IPS-18a (cell line): ENCODE data around the gene MLN.
"Not testable (repeated sequence)": the region's sequence is repeated elsewhere in the genome, so short reads cannot be mapped to it uniquely, and the experiment has no call there.

Experiments used
- H3K27ac ChIP-seq: one replicate; pipeline ENCODE4 v1.5.1; 2013; ENCODE audit warnings: low read length
- H3K27me3 ChIP-seq: one replicate; pipeline ENCODE4 v1.6.1; 2013; ENCODE audit warnings: mild to moderate bottlenecking, low read length; ENCODE audit not compliant: control insufficient read depth, insufficient read depth
- H3K36me3 ChIP-seq: one replicate; pipeline ENCODE4 v1.6.1; 2013; ENCODE audit warnings: low read depth, low read length; ENCODE audit not compliant: control insufficient read depth
- H3K4me1 ChIP-seq: one replicate; pipeline ENCODE4 v1.6.1; 2013; ENCODE audit warnings: low read depth, low read length; ENCODE audit not compliant: control insufficient read depth
- H3K4me3 ChIP-seq: one replicate; pipeline ENCODE4 v1.5.1; 2013; ENCODE audit warnings: low read length
- H3K9ac ChIP-seq: one replicate; pipeline ENCODE4 v1.6.1; 2013; ENCODE audit warnings: mild to moderate bottlenecking, low read length, moderate library complexity
- H3K9me3 ChIP-seq: one replicate; pipeline ENCODE4 v1.6.1; 2013; ENCODE audit warnings: low read depth, low read length; ENCODE audit not compliant: control insufficient read depth

The MLN gene

DNA sequence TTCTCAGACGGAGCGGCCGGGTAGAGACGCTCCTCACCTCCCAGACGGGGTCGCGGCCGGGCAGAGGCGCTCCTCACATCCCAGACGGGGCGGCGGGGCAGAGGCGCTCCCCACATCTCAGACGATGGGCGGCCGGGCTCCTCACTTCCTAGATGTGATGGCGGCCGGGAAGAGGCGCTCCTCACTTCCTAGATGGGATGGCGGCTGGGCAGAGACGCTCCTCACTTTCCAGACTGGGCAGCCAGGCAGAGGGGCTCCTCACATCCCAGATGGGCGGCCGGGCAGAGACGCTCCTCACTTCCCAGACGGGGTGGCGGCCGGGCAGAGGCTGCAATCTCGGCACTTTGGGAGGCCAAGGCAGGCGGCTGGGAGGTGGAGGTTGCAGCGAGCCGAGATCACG lies 29.0 kb upstream of the MLN start:
- H3K4me3 ChIP-seq, result not testable (repeated sequence)
- peaks cover 20% of the 10 kb centered on the region for H3K4me1 ChIP-seq

DNA sequence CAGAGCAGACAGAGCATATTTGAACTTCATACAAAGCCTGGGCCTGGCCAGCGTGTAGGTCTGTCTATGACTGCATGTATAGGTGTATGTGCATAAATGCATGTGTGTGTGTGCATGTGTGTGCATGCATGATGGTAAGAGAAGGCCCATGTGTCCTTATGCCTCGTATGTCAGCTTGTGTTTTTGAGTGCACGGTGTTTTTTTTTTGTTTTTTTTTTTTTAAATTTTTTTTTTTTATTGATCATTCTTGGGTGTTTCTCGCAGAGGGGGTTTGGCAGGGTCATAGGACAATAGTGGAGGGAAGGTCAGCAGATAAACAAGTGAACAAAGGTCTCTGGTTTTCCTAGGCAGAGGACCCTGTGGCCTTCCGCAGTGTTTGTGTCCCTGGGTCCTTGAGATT lies 27.9 kb upstream of the MLN start:
- peaks cover 20% of the 10 kb centered on the region for H3K4me1 ChIP-seq
- H3K36me3 ChIP-seq, H3K9ac ChIP-seq, H3K4me3 ChIP-seq, H3K27ac ChIP-seq, H3K9me3 ChIP-seq: not testable (repeated sequence)
- peaks cover 13% of the 10 kb centered on the region for H3K27me3 ChIP-seq

More for the DNA sequence above, 29.0 kb upstream of the MLN start:
- not testable (repeated sequence) for H3K9me3 ChIP-seq, H3K9ac ChIP-seq, H3K27ac ChIP-seq, H3K36me3 ChIP-seq, H3K27me3 ChIP-seq

DNA sequence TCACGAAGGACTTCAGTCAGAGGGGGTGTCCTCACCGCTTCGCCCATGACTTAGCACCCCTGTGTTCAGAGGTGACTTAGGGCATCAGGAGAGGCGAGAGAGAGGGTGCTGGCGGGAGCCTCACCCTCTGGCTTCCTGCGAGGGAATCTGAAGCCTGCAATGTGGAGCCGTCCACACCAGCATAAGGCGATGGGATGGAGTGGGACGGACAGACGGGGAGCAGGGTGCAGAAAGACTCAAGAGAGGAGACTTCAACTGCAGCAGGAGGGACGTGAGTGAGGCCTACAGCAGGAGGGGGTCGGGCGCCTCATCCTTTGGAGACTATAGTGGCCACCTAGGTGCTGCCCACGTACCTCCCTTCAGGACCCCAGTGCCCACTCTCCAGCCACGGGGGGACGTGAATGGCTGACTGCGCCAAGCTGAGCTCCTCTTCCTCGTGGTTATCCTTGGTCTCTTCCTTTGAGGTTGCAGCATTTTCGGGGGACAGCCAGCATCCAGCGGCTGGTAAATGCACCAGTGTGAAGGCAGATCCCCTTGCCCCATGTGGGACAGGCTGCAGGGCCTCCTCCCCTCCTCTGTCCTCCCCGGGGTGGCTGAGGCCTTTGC lies 26.9 kb upstream of the MLN start:
- H3K36me3 ChIP-seq, result no peaks in the 10 kb centered on the region
- H3K27ac ChIP-seq, result no peak overlapping the region
- no peaks in the 10 kb centered on the region for H3K9me3 ChIP-seq
- no peak overlapping the region for H3K4me3 ChIP-seq
- H3K9ac ChIP-seq, result no peak overlapping the region
- H3K27me3 ChIP-seq, result peaks cover 13% of the 10 kb centered on the region
- peaks cover 20% of the 10 kb centered on the region for H3K4me1 ChIP-seq

DNA sequence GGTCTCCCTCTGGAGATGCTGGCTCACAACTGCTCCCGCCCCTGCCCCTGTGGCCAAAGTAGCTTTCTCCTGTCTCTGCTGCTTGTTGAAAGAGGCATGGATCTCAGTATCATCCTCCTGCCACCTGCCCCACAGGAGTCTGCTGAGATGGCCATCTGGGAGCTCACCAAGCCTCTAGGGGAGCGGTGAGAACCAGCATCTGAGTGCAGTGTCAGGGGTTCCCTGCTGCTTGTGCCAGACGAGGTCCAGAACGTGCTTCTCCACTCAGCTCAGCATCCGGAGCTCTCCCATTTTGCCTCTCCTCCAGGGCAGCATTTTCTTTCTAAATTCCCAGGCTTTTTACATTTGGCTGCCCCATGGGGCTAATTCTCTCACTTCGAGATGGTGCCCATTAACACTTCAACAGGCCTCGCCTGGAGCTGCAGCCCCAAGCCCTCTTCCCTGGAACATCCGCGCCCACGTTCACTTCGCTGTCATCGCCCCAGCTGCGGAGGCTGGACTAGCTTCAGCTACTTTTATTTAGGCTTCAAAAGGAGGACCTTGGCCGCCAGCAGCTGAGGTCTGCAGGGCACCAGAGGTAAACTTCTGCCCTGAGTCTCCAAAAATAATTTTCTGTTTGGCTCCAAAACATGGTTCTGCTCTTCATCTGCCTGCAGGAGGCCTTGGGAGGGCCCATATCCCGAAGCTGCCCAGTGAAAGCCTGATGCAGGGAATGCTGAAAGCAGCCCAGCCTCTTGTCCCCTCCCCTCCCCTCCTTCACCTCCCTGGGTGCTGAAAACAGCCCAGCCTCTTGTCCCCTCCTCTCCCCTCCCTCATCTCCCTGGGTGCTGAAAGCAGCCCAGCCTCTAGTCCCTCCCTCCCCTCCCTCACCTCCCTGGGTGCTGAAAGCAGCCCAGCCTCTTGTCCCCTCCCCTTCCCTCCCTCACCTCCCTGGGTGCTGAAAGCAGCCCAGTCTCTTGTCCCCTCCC lies 25.2 kb upstream of the MLN start:
- Histone ChIP-seq H3K9ac (no peak overlapping the region), H3K27me3 (peaks cover 13% of the 10 kb centered on the region), H3K4me3 (no peak overlapping the region), H3K36me3 (no peaks in the 10 kb centered on the region), H3K9me3 (no peaks in the 10 kb centered on the region), H3K4me1 (peaks cover 20% of the 10 kb centered on the region), H3K27ac (no peak overlapping the region)

DNA sequence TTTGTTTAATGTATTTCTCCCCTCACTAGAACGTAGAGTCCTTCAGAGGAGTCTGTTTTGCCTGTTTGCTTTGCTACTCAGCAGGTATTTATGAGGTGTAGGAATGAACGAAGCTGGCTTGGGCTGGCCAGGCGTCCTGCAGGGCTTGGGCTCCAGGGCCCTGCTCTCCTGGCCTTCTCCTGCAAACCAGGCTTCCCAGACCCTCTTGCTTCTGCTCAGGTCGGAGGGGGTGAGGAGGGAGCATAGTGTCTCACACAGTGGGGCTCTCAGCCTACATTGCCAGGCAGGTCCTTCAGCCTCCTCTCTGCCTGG lies 24.6 kb upstream of the MLN start:
- H3K9ac ChIP-seq, result no peak overlapping the region
- H3K4me3 ChIP-seq, result no peak overlapping the region
- H3K4me1 ChIP-seq, result peaks cover 20% of the 10 kb centered on the region
- H3K27ac ChIP-seq, result no peak overlapping the region
- H3K27me3 ChIP-seq, result peaks cover 13% of the 10 kb centered on the region
- no peaks in the 10 kb centered on the region for H3K9me3 ChIP-seq
- H3K36me3 ChIP-seq, result no peaks in the 10 kb centered on the region

DNA sequence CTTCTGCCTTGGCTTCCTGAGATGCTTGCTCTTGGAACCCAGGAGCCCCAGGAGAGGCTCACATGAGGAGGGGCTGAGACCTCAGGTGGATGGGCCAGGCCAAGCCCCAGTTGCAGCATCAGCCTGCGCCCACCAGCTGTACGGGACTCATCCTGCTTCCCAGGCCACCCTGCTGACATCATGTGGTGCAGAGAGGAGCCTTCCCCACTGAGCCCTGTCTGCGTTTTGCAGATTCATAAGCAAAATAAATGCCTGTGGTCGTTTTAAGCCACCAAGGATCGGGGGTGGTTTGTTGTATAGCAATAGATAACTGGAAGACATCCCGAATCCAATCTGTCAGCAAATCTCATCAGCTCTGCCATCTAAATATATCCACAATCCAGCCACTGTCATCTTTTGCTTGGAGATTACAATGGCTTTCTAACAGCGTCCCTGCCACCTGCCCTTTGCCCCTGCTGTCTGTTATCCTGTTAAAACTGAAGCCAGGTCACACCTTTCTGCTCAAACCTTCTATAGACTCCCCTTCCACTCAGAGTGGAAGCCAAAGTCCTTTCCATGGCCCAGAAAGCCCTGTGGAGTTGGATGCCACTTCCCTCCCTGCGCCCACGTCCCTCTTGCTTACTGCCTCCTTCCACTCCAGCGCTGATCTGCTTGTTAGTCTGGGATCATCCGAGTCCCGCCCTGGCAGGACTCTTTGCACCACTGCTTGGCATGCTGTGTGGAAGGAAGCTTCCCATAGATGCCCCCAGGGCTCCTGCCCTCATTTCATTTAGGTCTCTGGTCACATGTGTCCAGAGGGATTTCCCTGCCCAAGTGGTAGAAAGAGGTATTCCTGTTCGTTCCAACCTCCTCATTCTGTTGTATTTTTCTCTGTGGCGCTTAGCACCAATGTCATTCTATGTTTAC lies 24.0 kb upstream of the MLN start:
- Histone ChIP-seq H3K4me3 (no peak overlapping the region), H3K9me3 (no peaks in the 10 kb centered on the region), H3K4me1 (peaks cover 22% of the 10 kb centered on the region), H3K27ac (no peak overlapping the region), H3K27me3 (peaks cover 13% of the 10 kb centered on the region), H3K36me3 (no peaks in the 10 kb centered on the region), H3K9ac (no peak overlapping the region)

DNA sequence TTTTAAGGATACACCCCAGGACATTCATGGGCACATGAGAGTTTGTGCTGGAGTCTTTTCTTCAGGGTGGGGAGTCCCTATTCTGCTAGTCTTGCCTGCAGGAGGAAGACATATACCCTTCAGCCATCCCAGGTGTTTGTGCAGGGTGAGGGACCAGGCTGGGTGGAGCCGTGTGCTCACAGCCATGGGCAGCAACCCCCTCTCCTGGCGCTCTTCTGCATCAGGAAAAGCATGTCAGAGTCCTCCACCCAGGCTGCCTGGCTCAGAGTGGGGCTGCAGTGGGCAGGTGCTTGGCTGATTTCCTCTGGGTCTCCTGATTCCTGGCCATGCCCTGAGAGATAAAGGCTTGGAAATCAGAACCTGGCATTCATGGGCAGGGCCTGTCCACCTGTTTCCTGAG lies 22.7 kb upstream of the MLN start:
- H3K9me3 ChIP-seq, result no peaks in the 10 kb centered on the region
- H3K4me3 ChIP-seq, result no peak overlapping the region
- peaks cover 24% of the 10 kb centered on the region for H3K4me1 ChIP-seq
- H3K9ac ChIP-seq, result no peak overlapping the region
- H3K27me3 ChIP-seq, result peaks cover 13% of the 10 kb centered on the region
- H3K27ac ChIP-seq, result no peak overlapping the region
- no peaks in the 10 kb centered on the region for H3K36me3 ChIP-seq

DNA sequence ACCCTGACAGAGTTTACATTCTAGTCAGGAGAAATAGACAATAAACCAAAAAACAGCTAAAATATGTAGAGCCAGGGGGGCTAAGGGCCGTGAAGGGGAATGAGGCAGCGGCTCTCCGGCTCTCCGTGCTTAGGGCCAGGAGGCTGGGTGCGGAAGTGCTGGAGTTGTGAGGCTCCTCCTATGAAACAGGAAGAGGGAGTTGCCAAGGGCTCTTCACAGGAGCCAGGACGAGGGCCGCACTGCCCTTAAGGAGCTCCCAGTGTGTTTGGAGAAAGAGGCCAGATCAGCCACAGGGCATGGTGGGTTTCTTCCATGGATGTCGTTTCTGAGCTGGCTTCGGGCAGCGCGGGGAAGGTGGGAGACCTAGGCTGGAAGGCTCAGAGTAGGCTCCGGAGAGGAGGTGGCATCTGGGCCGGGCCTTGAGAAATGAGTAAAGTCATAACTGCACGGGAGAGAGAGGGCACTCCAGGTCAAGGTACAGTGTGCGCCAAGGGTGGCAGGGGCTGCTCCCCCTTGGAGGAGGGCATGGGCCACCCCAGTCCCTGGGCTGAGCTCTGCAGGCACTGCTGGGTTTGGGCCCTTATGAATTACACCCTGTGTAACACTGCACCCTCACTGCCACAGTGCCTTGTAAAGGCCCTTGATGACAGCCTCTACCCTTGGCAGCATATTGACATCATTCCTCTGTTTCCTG lies 20.8 kb upstream of the MLN start:
- no peak overlapping the region for H3K4me3 ChIP-seq
- H3K27me3 ChIP-seq, result peaks cover 13% of the 10 kb centered on the region
- H3K27ac ChIP-seq, result no peak overlapping the region
- no peaks in the 10 kb centered on the region for H3K9me3 ChIP-seq
- no peak overlapping the region for H3K9ac ChIP-seq
- peaks cover 17% of the 10 kb centered on the region for H3K4me1 ChIP-seq
- H3K36me3 ChIP-seq, result no peaks in the 10 kb centered on the region

DNA sequence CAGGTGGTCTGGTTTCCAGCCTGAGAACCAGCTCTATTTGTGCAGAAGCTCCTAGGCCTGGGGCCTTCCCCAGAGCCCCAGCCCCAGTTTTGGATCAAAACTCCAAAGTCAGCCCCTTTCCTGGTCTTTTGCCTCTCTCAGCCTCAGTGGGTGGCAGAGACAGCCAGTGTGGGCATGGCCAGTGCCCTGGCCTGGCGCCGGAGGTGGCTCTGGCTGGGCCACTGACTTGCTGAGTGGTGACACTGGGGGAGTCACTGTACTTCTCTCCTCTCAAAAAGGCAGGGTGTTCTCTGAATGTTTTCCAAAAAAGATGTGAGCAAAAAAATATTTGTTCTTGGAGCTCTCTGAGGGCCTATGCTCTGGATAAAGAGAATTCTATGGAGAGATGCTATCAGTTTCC lies 20.0 kb upstream of the MLN start:
- H3K36me3 ChIP-seq, result no peaks in the 10 kb centered on the region
- H3K4me3 ChIP-seq, result no peak overlapping the region
- no peak overlapping the region for H3K27ac ChIP-seq
- no peak overlapping the region for H3K9ac ChIP-seq
- peaks cover 13% of the 10 kb centered on the region for H3K27me3 ChIP-seq
- peaks cover 12% of the 10 kb centered on the region for H3K4me1 ChIP-seq
- no peaks in the 10 kb centered on the region for H3K9me3 ChIP-seq

DNA sequence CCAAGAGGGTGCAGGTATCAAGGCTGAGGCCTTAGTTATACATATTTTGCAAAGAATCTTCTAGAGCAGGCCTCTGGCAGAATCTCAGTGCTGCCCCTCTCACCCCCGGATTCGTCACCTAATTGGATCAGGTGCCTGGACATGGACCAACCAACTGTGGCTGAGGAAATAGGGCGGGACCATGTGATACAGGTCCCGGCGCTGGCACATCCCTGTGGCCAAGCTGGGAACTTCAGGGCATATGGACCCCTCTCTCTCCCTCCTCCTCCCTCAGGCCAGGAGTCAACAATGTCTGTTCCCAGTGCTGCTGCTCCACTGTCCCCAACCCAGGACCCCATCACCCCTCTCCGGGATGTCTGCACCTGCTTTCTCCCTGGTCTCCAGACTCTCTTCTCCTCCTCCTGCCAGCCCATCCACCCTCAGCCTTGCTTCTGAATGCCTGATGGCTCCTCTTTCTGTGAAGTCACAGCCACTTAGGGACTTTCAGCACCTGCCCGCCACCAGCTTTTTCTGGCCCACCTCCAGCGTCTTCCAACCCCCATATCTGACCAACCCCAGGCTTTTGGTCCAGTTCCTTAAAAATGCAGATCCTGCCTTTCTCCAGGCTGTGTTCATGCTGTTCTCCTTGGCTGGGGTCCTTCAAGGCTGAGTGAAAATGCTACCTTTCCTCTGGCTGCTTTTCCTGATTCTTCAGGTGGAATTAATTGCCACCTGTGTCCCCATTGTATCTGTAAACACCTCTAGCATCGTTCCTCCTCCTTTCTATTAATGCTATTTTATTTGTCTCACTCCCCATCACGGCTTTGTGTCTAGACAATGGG lies 19.0 kb upstream of the MLN start:
- Histone ChIP-seq H3K27me3 (peaks cover 4% of the 10 kb centered on the region), H3K4me1 (peaks cover 4% of the 10 kb centered on the region), H3K36me3 (no peaks in the 10 kb centered on the region), H3K9ac (no peak overlapping the region), H3K27ac (no peak overlapping the region), H3K4me3 (no peak overlapping the region), H3K9me3 (no peaks in the 10 kb centered on the region)
